Liver (tissue), 9 donors: ENCODE measurements around the gene PPAN. TPM values are rescaled to one million over a fixed set of nuclear protein-coding genes. Genes with fewer than 3 reads are reported as not detected.

Experiments used
- DNase-seq: peaks from one replicate; pipeline ENCODE4 v3.0.0-alpha.2; 2017; ENCODE audit warnings: low spot score
- H3K27ac ChIP-seq, 2 donors: one replicate each; pipeline ENCODE4 v1.7.0; 2013; ENCODE audit warnings: inconsistent platforms in 2 of 2, low read length in 2 of 2, control low read depth in 1 of 2, low read depth in 1 of 2, mild to moderate bottlenecking in 1 of 2
- H3K27me3 ChIP-seq, 4 donors: one replicate each; pipeline versions ENCODE4 v1.6.1 to v1.7.0; 2013; ENCODE audit warnings: low read length in 3 of 4, inconsistent platforms in 1 of 4, mild to moderate bottlenecking in 1 of 4, moderate library complexity in 1 of 4; ENCODE audit not compliant: control insufficient read depth in 4 of 4, insufficient read depth in 4 of 4
- H3K36me3 ChIP-seq, 4 donors: one replicate each; pipeline versions ENCODE4 v1.6.1 to v1.7.0; 2013; ENCODE audit warnings: low read length in 3 of 4, mild to moderate bottlenecking in 3 of 4, low read depth in 1 of 4, moderate library complexity in 1 of 4; ENCODE audit not compliant: control insufficient read depth in 4 of 4, insufficient read depth in 3 of 4
- H3K4me1 ChIP-seq, 4 donors: one replicate each; pipeline versions ENCODE4 v1.6.1 to v1.7.0; 2013; ENCODE audit warnings: low read length in 3 of 4, mild to moderate bottlenecking in 3 of 4, moderate library complexity in 1 of 4; ENCODE audit not compliant: control insufficient read depth in 4 of 4, insufficient read depth in 4 of 4
- H3K4me3 ChIP-seq, 3 donors: one replicate each; pipeline versions ENCODE4 v1.6.1 to v1.7.0; 2013; ENCODE audit warnings: low read length in 3 of 3, control low read depth in 1 of 3, low read depth in 1 of 3, mild to moderate bottlenecking in 1 of 3
- H3K9ac ChIP-seq, 2 donors: one replicate each; pipeline ENCODE4 v1.7.0; 2013; ENCODE audit warnings: low read length in 2 of 2, mild to moderate bottlenecking in 2 of 2, moderate library complexity in 2 of 2, control low read depth in 1 of 2, low read depth in 1 of 2
- H3K9me3 ChIP-seq, 4 donors: one replicate each; pipeline versions ENCODE4 v1.6.1 to v1.7.0; 2013; ENCODE audit warnings: low read length in 3 of 4; ENCODE audit not compliant: control insufficient read depth in 4 of 4
- FOXA1 ChIP-seq: IDR thresholded peaks from 2 replicates; pipeline ENCODE4 v1.6.1; 2016; ENCODE audit warnings: antibody characterized with exemption
- FOXA2 ChIP-seq: IDR thresholded peaks from 2 replicates; pipeline ENCODE4 v1.6.1; 2016; ENCODE audit warnings: antibody characterized with exemption
- HNF4A ChIP-seq, 2 donors: conservative IDR thresholded peaks; 2 replicates each; pipeline ENCODE4 v1.6.1; 2016; ENCODE audit warnings: antibody characterized with exemption in 2 of 2, mild to moderate bottlenecking in 2 of 2
- JUND ChIP-seq, 2 donors: IDR thresholded peaks; 2 replicates each; pipeline ENCODE4 v1.6.1; 2016; ENCODE audit warnings: antibody characterized with exemption in 2 of 2
- NR2F2 ChIP-seq: IDR thresholded peaks from 2 replicates; pipeline ENCODE4 v1.6.1; 2016; ENCODE audit warnings: antibody characterized with exemption
- RAD21 ChIP-seq, 2 donors: IDR thresholded peaks; 2 replicates each; pipeline ENCODE4 v1.6.1; 2016; ENCODE audit warnings: antibody characterized with exemption in 2 of 2, mild to moderate bottlenecking in 2 of 2
- SP1 ChIP-seq: IDR thresholded peaks from 2 replicates; pipeline ENCODE4 v1.6.1; 2018; ENCODE audit warnings: antibody characterized with exemption, mild to moderate bottlenecking
- TAF1 ChIP-seq: conservative IDR thresholded peaks from 2 replicates; pipeline ENCODE4 v1.6.1; 2016; ENCODE audit warnings: antibody characterized with exemption, mild to moderate bottlenecking
- YY1 ChIP-seq: IDR thresholded peaks from 2 replicates; pipeline ENCODE4 v1.6.1; 2016; ENCODE audit warnings: antibody characterized with exemption, mild to moderate bottlenecking
- ZBTB33 ChIP-seq: IDR thresholded peaks from 2 replicates; pipeline ENCODE4 v1.6.1; 2016; ENCODE audit warnings: antibody characterized with exemption
- WGBS: extraction: QIAGEN DNeasy Blood & Tissue Kit; methylation state at CpG from one replicate; pipeline ENCODE4 v1.1.7; 2013; 5-methylcytosine and 5-hydroxymethylcytosine counted together
- polyA plus RNA-seq, 2 donors: library from polyadenylated mRNA; stranded (reverse) in 1 of 2; unstranded in 1 of 2; fragments of 200-250 nt in 1 of 2; fragments of >200 nt in 1 of 2; fragmentation: Nextera tagmentation in 1 of 2; extraction: Ambion mirVana in 1 of 2; gene quantifications; one replicate each; pipeline versions ENCODE4 v1.2.1 to v1.2.3, GENCODE V29; 2013 to 2015
- total RNA-seq, 2 donors: library from RNA; depleted of rRNA; stranded (reverse); fragments of >200 nt; gene quantifications; one replicate each; pipeline ENCODE4 v1.2.3, GENCODE V29; 2014
- TF ChIP-seq, protein P1 (sequence below): fragments of 150-350 bp; IDR thresholded peaks from 2 replicates; pipeline ENCODE4 v1.5.1; 2017; ENCODE audit warnings: improper control_type of control experiment, low read depth, low read length; ENCODE audit not compliant: missing input control
- TF ChIP-seq, protein P2 (sequence below): IDR thresholded peaks from 2 replicates; pipeline ENCODE4 v1.6.1; 2016; ENCODE audit warnings: antibody characterized with exemption
- TF ChIP-seq, protein P3 (sequence below): IDR thresholded peaks from 2 replicates; pipeline ENCODE4 v1.6.1; 2016; ENCODE audit warnings: antibody characterized with exemption
- donor health status: healthy.
- donor health status: healthy.
- donor health status: healthy.
- donor health status: healthy.
- donor health status: healthy.

The PPAN gene
- total and polyA plus RNA-seq, 4 donors = 10.1 to 20.7 (median 14.2) TPM

GRCh38 chr19:10107254-10107653 is 1.1 kb downstream of the PPAN start (continued):
- TF ChIP-seq, protein P1, sequence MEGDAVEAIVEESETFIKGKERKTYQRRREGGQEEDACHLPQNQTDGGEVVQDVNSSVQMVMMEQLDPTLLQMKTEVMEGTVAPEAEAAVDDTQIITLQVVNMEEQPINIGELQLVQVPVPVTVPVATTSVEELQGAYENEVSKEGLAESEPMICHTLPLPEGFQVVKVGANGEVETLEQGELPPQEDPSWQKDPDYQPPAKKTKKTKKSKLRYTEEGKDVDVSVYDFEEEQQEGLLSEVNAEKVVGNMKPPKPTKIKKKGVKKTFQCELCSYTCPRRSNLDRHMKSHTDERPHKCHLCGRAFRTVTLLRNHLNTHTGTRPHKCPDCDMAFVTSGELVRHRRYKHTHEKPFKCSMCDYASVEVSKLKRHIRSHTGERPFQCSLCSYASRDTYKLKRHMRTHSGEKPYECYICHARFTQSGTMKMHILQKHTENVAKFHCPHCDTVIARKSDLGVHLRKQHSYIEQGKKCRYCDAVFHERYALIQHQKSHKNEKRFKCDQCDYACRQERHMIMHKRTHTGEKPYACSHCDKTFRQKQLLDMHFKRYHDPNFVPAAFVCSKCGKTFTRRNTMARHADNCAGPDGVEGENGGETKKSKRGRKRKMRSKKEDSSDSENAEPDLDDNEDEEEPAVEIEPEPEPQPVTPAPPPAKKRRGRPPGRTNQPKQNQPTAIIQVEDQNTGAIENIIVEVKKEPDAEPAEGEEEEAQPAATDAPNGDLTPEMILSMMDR = no peak
- no peak for TF ChIP-seq FOXA1

DNA sequence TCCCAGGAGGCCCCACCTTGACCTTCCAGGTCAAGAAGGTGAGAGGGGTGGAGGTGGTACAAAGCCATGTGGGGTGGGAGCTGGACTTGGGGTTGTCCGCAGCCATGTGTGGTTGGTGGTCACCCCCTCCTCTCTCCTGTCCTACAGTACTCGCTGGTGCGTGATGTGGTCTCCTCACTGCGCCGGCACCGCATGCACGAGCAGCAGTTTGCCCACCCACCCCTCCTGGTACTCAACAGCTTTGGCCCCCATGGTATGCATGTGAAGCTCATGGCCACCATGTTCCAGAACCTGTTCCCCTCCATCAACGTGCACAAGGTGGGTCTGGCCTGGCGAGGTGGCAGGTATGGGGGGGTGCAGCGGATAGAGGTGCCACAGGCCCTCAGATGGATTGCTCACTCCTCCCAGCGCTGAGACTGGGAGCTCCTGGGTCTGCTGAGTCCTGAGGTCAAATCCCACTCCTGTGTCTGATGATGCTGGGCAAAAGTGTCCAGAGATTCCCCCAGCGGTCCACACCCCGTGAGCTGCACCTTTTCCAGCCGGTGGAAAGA is 1.7 kb downstream of the PPAN start:
- H3K27ac ChIP-seq = no peak overlapping the region
- no peak overlapping the region for H3K9ac ChIP-seq
- 95% methylated on average over 14 of the region's 14 CpGs for whole genome bisulfite sequencing
- TF ChIP-seq TAF1 = no peak
- no peaks in the 10 kb centered on the region for H3K27me3 ChIP-seq
- no peaks in the 10 kb centered on the region for H3K9me3 ChIP-seq
- H3K4me3 ChIP-seq = no peak overlapping the region
- DNase-seq = no peak
- peaks cover 15 to 39% (median 18%) of the 10 kb centered on the region in 4 donors for H3K36me3 ChIP-seq
- peaks cover 0 to 11% (median 8%) of the 10 kb centered on the region in 4 donors for H3K4me1 ChIP-seq

DNA sequence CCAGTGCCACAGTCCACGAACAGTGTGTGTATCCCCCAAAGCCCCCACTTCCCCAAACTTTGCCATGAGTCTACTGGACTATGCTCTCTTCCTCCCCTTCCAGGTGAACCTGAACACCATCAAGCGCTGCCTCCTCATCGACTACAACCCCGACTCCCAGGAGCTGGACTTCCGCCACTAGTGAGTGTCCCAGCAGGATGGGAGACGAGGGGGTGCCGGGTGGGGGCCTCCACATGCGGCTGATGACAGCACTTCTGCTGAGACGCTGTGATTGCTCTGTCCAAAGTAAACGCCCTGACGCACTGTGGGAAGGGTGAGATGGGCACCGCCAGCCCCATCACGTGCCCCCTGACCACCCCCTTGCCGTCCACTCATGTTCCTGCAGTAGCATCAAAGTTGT is 3.4 kb downstream of the PPAN start:
- DNase-seq = no peak
- Histone ChIP-seq H3K36me3 (peaks cover 15 to 45% (median 20%) of the 10 kb centered on the region in 4 donors), H3K4me3 (no peak overlapping the region), H3K27me3 (no peaks in the 10 kb centered on the region), H3K4me1 (peaks cover 0 to 13% (median 11%) of the 10 kb centered on the region in 4 donors), H3K9me3 (no peaks in the 10 kb centered on the region), H3K9ac (no peak overlapping the region), H3K27ac (no peak overlapping the region)
- WGBS = 93% methylated on average over 14 of the region's 14 CpGs
- TF ChIP-seq YY1 (no peak), FOXA1 (no peak), HNF4A (conservative IDR thresholded peaks at IDR 0.05) (no peak), NR2F2 (no peak), RAD21 (IDR thresholded peaks at IDR 0.05) (no peak), FOXA2 (no peak), TAF1 (no peak), JUND (IDR thresholded peaks at IDR 0.05) (no peak), ZBTB33 (no peak), SP1 (no peak)
- TF ChIP-seq, protein P2, sequence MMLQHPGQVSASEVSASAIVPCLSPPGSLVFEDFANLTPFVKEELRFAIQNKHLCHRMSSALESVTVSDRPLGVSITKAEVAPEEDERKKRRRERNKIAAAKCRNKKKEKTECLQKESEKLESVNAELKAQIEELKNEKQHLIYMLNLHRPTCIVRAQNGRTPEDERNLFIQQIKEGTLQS = no peak
- TF ChIP-seq, protein P3, sequence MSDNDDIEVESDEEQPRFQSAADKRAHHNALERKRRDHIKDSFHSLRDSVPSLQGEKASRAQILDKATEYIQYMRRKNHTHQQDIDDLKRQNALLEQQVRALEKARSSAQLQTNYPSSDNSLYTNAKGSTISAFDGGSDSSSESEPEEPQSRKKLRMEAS = no peak
